Measurements from ENCODE around the gene RASD2. TPM values are rescaled to one million over a fixed set of nuclear protein-coding genes. Genes with fewer than 3 reads are reported as not detected.

The RASD2 gene
- polyA plus RNA-seq, 4 donors = 0.54 to 3.7 (median 1.7) TPM

DNA sequence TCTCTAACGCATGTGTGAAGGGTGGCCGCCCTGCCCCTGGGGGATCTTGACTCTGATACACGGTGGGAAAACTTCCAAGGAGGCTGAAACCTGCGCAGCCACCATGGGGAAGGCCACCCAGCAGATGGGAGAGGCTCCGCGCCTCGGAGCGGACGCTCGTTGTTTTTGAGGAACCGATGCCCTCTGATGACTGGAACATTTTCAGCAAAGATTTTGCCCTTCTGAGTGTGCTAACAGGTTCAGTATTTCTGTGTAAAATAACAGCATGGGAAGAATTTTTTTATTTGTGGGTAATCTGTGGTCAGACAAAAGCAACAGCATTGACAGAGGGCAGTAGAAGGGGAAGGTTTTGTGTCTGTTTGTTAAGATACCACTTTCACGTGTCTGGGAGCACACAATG is 59.8 kb downstream of the RASD2 start:
- no peaks in the 10 kb centered on the region for H3K4me1 ChIP-seq (ENCODE audit: control insufficient read depth in 3 of 3, insufficient read depth in 2 of 3, low read depth in 1 of 3, low read length in 2 of 3)
- H3K27ac ChIP-seq (ENCODE audit: low read depth in 1 of 3, low read length in 2 of 3) = no peak overlapping the region
- no peak for DNase-seq
- no peaks in the 10 kb centered on the region for H3K9me3 ChIP-seq (ENCODE audit: control insufficient read depth in 2 of 2, insufficient read depth in 1 of 2, low read depth in 1 of 2, low read length in 1 of 2)
- no peak for FAIRE-seq
- no peak overlapping the region for H3K4me3 ChIP-seq (ENCODE audit: low read depth in 1 of 3, low read length in 3 of 3)
- no peaks in the 10 kb centered on the region for H3K27me3 ChIP-seq (ENCODE audit: control insufficient read depth in 3 of 3, insufficient read depth in 3 of 3, low read length in 3 of 3)
- no peaks in the 10 kb centered on the region for H3K36me3 ChIP-seq (ENCODE audit: control insufficient read depth in 3 of 3, insufficient read depth in 2 of 3, low read depth in 1 of 3, low read length in 3 of 3)
- WGBS, 3 donors = 74 to 83% (median 75%) methylated on average over 12 of the region's 12 CpGs

DNA sequence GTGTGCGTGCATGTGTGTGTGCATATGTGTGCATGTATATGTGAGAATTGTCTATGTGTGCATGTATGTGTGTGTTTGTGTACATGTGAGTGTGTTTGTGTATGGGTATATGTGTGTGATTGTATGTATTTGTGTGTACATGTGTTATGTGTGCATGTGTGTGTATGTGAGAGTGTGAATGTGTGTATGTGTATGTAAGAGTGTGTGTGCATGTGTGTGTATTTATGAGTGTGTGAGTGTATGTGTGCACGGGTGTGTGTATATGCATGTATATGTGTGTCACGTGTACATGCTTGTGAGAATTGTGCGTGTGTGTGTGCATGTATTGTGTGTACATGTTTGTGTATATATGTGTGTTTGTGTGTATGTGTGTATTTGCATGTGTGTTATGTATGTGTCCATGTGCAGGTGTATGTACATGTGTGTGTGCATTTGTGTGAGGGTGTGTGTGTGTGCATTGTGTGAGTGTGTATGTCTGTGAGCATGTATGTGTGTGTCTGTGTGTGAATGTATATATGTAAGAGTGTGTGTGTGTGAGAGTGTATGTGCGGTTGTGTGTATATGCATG is 60.5 kb downstream of the RASD2 start:
- WGBS, 3 donors = 94 to 96% (median 95%) methylated on average over 5 of the region's 5 CpGs

DNA sequence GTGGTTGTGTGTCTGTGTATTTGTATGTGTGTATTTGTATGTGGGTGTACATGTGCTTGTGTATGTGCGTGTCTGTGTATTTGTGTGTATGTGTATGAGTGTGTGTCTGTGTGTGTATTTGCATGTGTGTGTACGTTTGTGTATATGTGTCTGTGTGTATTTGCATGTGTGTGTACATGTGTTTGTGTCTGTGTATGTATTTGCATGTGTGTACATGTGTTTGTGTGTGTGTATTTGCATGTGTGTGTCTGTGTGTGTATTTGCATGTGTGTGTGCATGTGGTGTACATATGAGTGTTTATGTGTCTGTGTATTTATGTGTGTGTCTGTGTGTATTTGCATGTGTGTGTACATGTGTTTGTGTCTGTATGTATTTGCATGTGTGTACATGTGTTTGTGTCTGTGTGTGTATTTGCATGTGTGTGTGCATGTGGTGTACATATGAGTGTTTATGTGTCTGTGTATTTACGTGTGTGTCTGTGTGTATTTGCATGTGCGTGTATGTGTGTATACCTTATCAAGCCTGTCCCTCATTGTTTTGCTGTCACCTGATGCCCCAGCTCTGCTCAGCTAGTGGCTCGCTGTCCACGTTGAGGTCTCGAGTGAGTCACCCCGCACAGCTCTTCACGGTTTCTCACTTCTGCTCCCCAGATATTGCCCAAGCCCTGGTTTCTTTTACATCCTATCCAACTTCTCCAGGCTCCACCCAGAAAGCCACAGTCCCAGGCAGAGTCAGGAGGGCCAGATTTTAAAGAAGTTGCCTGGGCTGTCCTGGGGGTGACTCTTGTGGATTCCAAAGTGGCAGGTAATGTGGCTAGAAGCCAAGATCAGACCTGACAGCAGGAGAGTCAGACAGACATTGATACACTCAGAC is 61.3 kb downstream of the RASD2 start:
- DNase-seq (no peak), FAIRE-seq (no peak)
- Histone ChIP-seq H3K9me3 (ENCODE audit: control insufficient read depth in 2 of 2, insufficient read depth in 1 of 2, low read depth in 1 of 2, low read length in 1 of 2) (no peaks in the 10 kb centered on the region), H3K27me3 (ENCODE audit: control insufficient read depth in 3 of 3, insufficient read depth in 3 of 3, low read length in 3 of 3) (no peaks in the 10 kb centered on the region), H3K36me3 (ENCODE audit: control insufficient read depth in 3 of 3, insufficient read depth in 2 of 3, low read depth in 1 of 3, low read length in 3 of 3) (no peaks in the 10 kb centered on the region), H3K27ac (ENCODE audit: low read depth in 1 of 3, low read length in 2 of 3) (no peak overlapping the region), H3K4me3 (ENCODE audit: low read depth in 1 of 3, low read length in 3 of 3) (no peak overlapping the region), H3K4me1 (ENCODE audit: control insufficient read depth in 3 of 3, insufficient read depth in 2 of 3, low read depth in 1 of 3, low read length in 2 of 3) (no peaks in the 10 kb centered on the region)
- WGBS, 3 donors = 60 to 69% (median 67%) methylated on average over 9 of the region's 9 CpGs

More for the DNA sequence above, 60.5 kb downstream of the RASD2 start:
- Histone ChIP-seq H3K27me3 (ENCODE audit: control insufficient read depth in 3 of 3, insufficient read depth in 3 of 3, low read length in 3 of 3) (no peaks in the 10 kb centered on the region), H3K36me3 (ENCODE audit: control insufficient read depth in 3 of 3, insufficient read depth in 2 of 3, low read depth in 1 of 3, low read length in 3 of 3) (no peaks in the 10 kb centered on the region), H3K9me3 (ENCODE audit: control insufficient read depth in 2 of 2, insufficient read depth in 1 of 2, low read depth in 1 of 2, low read length in 1 of 2) (no peaks in the 10 kb centered on the region), H3K4me1 (ENCODE audit: control insufficient read depth in 3 of 3, insufficient read depth in 2 of 3, low read depth in 1 of 3, low read length in 2 of 3) (no peaks in the 10 kb centered on the region), H3K27ac (ENCODE audit: low read depth in 1 of 3, low read length in 2 of 3) (no peak overlapping the region), H3K4me3 (ENCODE audit: low read depth in 1 of 3, low read length in 3 of 3) (no peak overlapping the region)
- FAIRE-seq (no peak), DNase-seq (no peak)

Other genes starting within 250 kb of the RASD2 start
- 100 to 1,000 TPM in 2 of 4 donors, 10 to 100 TPM in 2; 46.6 to 112 (median 91.0) TPM for gene TOM1, start 240.9 kb upstream of the RASD2 start, polyA plus RNA-seq
- 100 to 1,000 TPM in 1 of 4 donors, 10 to 100 TPM in 3; 22.3 to 119 (median 79.8) TPM for gene HMOX1, start 159.7 kb upstream of the RASD2 start, polyA plus RNA-seq
- 10 to 100 TPM in 2 of 4 donors, 1 to 10 TPM in 2; 5.6 to 39.5 (median 19.2) TPM for gene MCM5, start 140.7 kb upstream of the RASD2 start, polyA plus RNA-seq
- 100 to 1,000 TPM in 1 of 4 donors, 10 to 100 TPM in 2, 1 to 10 TPM in 1; 1.9 to 106 (median 45.4) TPM for gene MB, start 76.5 kb downstream of the RASD2 start, polyA plus RNA-seq
- gene APOL6, start 107.6 kb downstream of the RASD2 start, polyA plus RNA-seq = 10 to 100 TPM; 11.3 to 30.5 (median 19.3) TPM
- gene APOL5, start 177.0 kb downstream of the RASD2 start, polyA plus RNA-seq = not detected

Measured in small intestine (tissue), 7 donors.